Type B pancreatic cell (in vitro differentiated cells): Measurements from ENCODE around the gene MKLN1. TPM values are rescaled to one million over a fixed set of nuclear protein-coding genes. Genes with fewer than 3 reads are reported as not detected.

ENCODE experiments used
- DNase-seq: peaks from one replicate; pipeline ENCODE4 v3.0.0; 2021; ENCODE audit warnings: mixed read lengths; ENCODE audit not compliant: unreplicated experiment; ENCODE audit errors: extremely low spot score
- H3K27ac Mint-ChIP-seq: 2 replicates; pipeline ENCODE4 v1.8.0; 2021; ENCODE audit warnings: mild to moderate bottlenecking, mixed read lengths
- H3K27me3 Mint-ChIP-seq: 2 replicates; pipeline ENCODE4 v1.8.0; 2021; ENCODE audit warnings: mixed read lengths
- H3K36me3 Mint-ChIP-seq: 2 replicates; pipeline ENCODE4 v1.8.0; 2021; ENCODE audit warnings: mixed read lengths
- H3K4me1 Mint-ChIP-seq: one replicate; pipeline ENCODE4 v1.8.0; 2021; ENCODE audit warnings: mixed read lengths; ENCODE audit not compliant: unreplicated experiment
- H3K4me3 Mint-ChIP-seq: 2 replicates; pipeline ENCODE4 v1.8.0; 2021; ENCODE audit warnings: mild to moderate bottlenecking, mixed read lengths
- H3K9me3 Mint-ChIP-seq: 2 replicates; pipeline ENCODE4 v1.8.0; 2021; ENCODE audit warnings: mixed read lengths
- CTCF ChIP-seq: fragments of 200-600 bp; sonication (generic); conservative IDR thresholded peaks from 2 replicates; pipeline ENCODE4 v1.5.0; 2021; ENCODE audit warnings: antibody characterized with exemption, mild to moderate bottlenecking
- total RNA-seq: library from RNA; stranded (reverse); gene quantifications from 2 replicates; pipeline ENCODE4 v1.2.1, GENCODE V29; 2021; ENCODE audit warnings: low replicate concordance

MKLN1 gene
- total RNA-seq, 1 donor from 2014 or later = 47.7 TPM

GRCh38 chr7:131342864-131343442 lies 15.3 kb downstream of the MKLN1 start:
- TF ChIP-seq CTCF = no peak
- H3K4me3 Mint-ChIP-seq = no peak overlapping the region
- peaks cover 18% of the 10 kb centered on the region for H3K36me3 Mint-ChIP-seq
- peaks cover 8% of the 10 kb centered on the region for H3K9me3 Mint-ChIP-seq
- peaks cover 7% of the 10 kb centered on the region for H3K4me1 Mint-ChIP-seq
- DNase-seq = no peak
- H3K27me3 Mint-ChIP-seq = no peaks in the 10 kb centered on the region
- H3K27ac Mint-ChIP-seq = no peak overlapping the region

GRCh38 chr7:131346885-131347592 lies 19.4 kb downstream of the MKLN1 start:
- Mint-ChIP-seq H3K4me3 (peak overlapping the region; percentile 1), H3K27me3 (no peaks in the 10 kb centered on the region), H3K27ac (peak overlapping the region; percentile 35), H3K9me3 (no peaks in the 10 kb centered on the region), H3K4me1 (peaks cover 7% of the 10 kb centered on the region), H3K36me3 (no peaks in the 10 kb centered on the region)
- no peak for TF ChIP-seq CTCF
- no peak for DNase-seq

GRCh38 chr7:131352032-131352431 lies 24.4 kb downstream of the MKLN1 start:
- Mint-ChIP-seq H3K4me3 (no peak overlapping the region), H3K9me3 (no peaks in the 10 kb centered on the region), H3K27me3 (no peaks in the 10 kb centered on the region), H3K4me1 (peaks cover 5% of the 10 kb centered on the region), H3K27ac (no peak overlapping the region), H3K36me3 (no peaks in the 10 kb centered on the region)
- no peak for TF ChIP-seq CTCF
- no peak for DNase-seq

GRCh38 chr7:131354390-131354789 lies 26.7 kb downstream of the MKLN1 start:
- Mint-ChIP-seq H3K36me3 (no peaks in the 10 kb centered on the region), H3K27me3 (no peaks in the 10 kb centered on the region), H3K27ac (no peak overlapping the region), H3K9me3 (no peaks in the 10 kb centered on the region), H3K4me1 (peaks cover 8% of the 10 kb centered on the region), H3K4me3 (no peak overlapping the region)
- no peak for TF ChIP-seq CTCF
- DNase-seq = no peak

GRCh38 chr7:131355917-131356777 lies 28.5 kb downstream of the MKLN1 start:
- no peak overlapping the region for H3K27ac Mint-ChIP-seq
- no peaks in the 10 kb centered on the region for H3K9me3 Mint-ChIP-seq
- no peaks in the 10 kb centered on the region for H3K27me3 Mint-ChIP-seq
- peaks cover 8% of the 10 kb centered on the region for H3K4me1 Mint-ChIP-seq
- H3K4me3 Mint-ChIP-seq = no peak overlapping the region
- DNase-seq = no peak
- no peak for TF ChIP-seq CTCF
- H3K36me3 Mint-ChIP-seq = no peaks in the 10 kb centered on the region
